22Rv1 (cell line): Measurements from ENCODE around the gene ODF2.

Experiments
- CTCF ChIP-seq: fragments of 450-650 bp; IDR thresholded peaks from 2 replicates; pipeline ENCODE4 v1.5.1; 2017; ENCODE audit warnings: mild to moderate bottlenecking
- ZFX ChIP-seq: fragments of 450-650 bp; IDR thresholded peaks from 2 replicates; pipeline ENCODE4 v1.6.1; 2017; ENCODE audit warnings: antibody characterized with exemption, borderline replicate concordance

GRCh38 chr9:128424268-128424780 is 31.5 kb upstream of the ODF2 start:
- TF ChIP-seq CTCF, result no peak
- TF ChIP-seq ZFX, result no peak
